ENCODE data around the gene TMEM130.

The TMEM130 gene

GRCh38 chr7:98887038-98887437 lies 17.2 kb upstream of the TMEM130 start:
- DNase-seq (ENCODE audit: insufficient read length, low spot score) (no peak), FAIRE-seq (no peak)
- TF ChIP-seq CTCF (IDR thresholded peaks at IDR 0.05; ENCODE audit: insufficient read depth, missing control alignments), result no peak

GRCh38 chr7:98884416-98884815 lies 14.6 kb upstream of the TMEM130 start:
- DNase-seq (ENCODE audit: insufficient read length, low spot score) (no peak), FAIRE-seq (no peak)
- TF ChIP-seq CTCF (IDR thresholded peaks at IDR 0.05; ENCODE audit: insufficient read depth, missing control alignments), result no peak

- DNase-seq (ENCODE audit: insufficient read length, low spot score), result no peak
- no peak for FAIRE-seq
Observed at GRCh38 chr7:98881561-98882315, 11.9 kb upstream of the TMEM130 start.

GRCh38 chr7:98880485-98880884 lies 10.7 kb upstream of the TMEM130 start:
- no peak for FAIRE-seq
- TF ChIP-seq CTCF (IDR thresholded peaks at IDR 0.05; ENCODE audit: insufficient read depth, missing control alignments), result no peak
- no peak for DNase-seq (ENCODE audit: insufficient read length, low spot score)

More at GRCh38 chr7:98881561-98882315, 11.9 kb upstream of the TMEM130 start:
- TF ChIP-seq CTCF (IDR thresholded peaks at IDR 0.05; ENCODE audit: insufficient read depth, missing control alignments), result no peak

- FAIRE-seq (no peak), DNase-seq (ENCODE audit: insufficient read length, low spot score) (no peak)
- TF ChIP-seq CTCF (IDR thresholded peaks at IDR 0.05; ENCODE audit: insufficient read depth, missing control alignments), result no peak
Observed at GRCh38 chr7:98879979-98880315, 10.1 kb upstream of the TMEM130 start.

GRCh38 chr7:98879198-98879978 lies 9.6 kb upstream of the TMEM130 start:
- no peak for TF ChIP-seq CTCF (IDR thresholded peaks at IDR 0.05; ENCODE audit: insufficient read depth, missing control alignments)
- DNase-seq (ENCODE audit: insufficient read length, low spot score) (no peak), FAIRE-seq (no peak)
